GM12878 (cell line): ENCODE measurements around the gene CASP10. TPM values are rescaled to one million over a fixed set of nuclear protein-coding genes. Genes with fewer than 3 reads are reported as not detected.

Experiments
- CBX3 ChIP-seq: fragments of 200-600 bp; sonication (generic); IDR thresholded peaks from 2 replicates; pipeline ENCODE4 v1.6.1; 2016; ENCODE audit warnings: low read depth, borderline replicate concordance
- PRDM15 ChIP-seq: fragments of 450-650 bp; formaldehyde crosslinking; IDR thresholded peaks from 2 replicates; pipeline ENCODE4 v1.4.0; 2020; ENCODE audit warnings: mild to moderate bottlenecking, moderate library complexity
- RBBP5 ChIP-seq: fragments of 200-600 bp; sonication (generic); conservative IDR thresholded peaks from 2 replicates; pipeline ENCODE4 v1.6.1; 2016
- polyA plus RNA-seq, 11 experiments: library from polyadenylated mRNA; depleted of rRNA in 4 of 11; unstranded in 6 of 11; stranded (reverse) in 5 of 11; fragments of >200 nt; fragmentation: Nextera tagmentation in 4 of 11; fragmentation: Illumina TruSeq in 1 of 11; extraction: Ambion mirVana in 4 of 11; extraction: Trizol in 1 of 11; gene quantifications; 1 replicate in 1 of 11; 2 replicates in 10 of 11; pipeline versions ENCODE4 v1.2.1 to v1.2.3, GENCODE V29; 2011 to 2016; ENCODE audit warnings: inconsistent platforms in 2 of 11, missing spikeins in 2 of 11, low read depth in 1 of 11
- total RNA-seq, 4 experiments: library from RNA; depleted of rRNA in 3 of 4; stranded (reverse); fragments of >200 nt in 3 of 4; fragmentation: Illumina TruSeq in 1 of 4; extraction: Trizol in 1 of 4; gene quantifications; 2 replicates each; pipeline versions ENCODE4 v1.2.1 to v1.2.3, GENCODE V29; 2013 to 2021
- TF ChIP-seq, protein P1 (sequence below): IDR thresholded peaks from 2 replicates; pipeline ENCODE4 v1.6.1; 2012; ENCODE audit warnings: low read length, inconsistent platforms

The CASP10 gene
- total and polyA plus RNA-seq, 10 of the 15 experiments (the other 5 are each of a cell fraction or from before 2014, with no cell fraction given) = 7.2 to 14.1 (median 10.8) TPM

DNA sequence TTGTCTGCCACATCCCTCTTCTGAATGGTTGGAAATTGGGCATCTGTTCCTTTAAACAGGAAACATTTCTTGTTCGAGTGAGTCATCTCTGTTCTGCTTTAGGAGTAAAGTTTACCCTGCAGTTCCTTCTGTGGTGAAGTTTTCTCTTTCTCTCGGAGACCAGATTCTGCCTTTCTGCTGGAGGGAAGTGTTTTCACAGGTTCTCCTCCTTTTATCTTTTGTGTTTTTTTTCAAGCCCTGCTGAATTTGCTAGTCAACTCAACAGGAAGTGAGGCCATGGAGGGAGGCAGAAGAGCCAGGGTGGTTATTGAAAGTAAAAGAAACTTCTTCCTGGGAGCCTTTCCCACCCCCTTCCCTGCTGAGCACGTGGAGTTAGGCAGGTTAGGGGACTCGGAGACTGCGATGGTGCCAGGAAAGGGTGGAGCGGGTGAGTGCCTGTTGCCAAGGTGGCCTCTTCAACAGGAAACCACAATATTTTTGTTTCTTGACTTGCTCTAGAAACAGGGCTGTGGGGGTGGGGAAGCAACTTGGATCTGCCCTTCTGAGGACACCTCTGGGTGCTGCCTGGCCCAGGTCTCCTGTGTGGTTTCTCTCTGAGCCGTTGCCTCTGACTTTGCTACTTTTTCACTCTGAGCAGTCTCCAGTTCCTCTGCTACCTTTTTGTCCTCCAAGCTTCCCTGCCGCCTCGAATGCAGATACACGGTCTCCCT, 75.2 kb downstream of the CASP10 start (continued):
- TF ChIP-seq, protein P1, sequence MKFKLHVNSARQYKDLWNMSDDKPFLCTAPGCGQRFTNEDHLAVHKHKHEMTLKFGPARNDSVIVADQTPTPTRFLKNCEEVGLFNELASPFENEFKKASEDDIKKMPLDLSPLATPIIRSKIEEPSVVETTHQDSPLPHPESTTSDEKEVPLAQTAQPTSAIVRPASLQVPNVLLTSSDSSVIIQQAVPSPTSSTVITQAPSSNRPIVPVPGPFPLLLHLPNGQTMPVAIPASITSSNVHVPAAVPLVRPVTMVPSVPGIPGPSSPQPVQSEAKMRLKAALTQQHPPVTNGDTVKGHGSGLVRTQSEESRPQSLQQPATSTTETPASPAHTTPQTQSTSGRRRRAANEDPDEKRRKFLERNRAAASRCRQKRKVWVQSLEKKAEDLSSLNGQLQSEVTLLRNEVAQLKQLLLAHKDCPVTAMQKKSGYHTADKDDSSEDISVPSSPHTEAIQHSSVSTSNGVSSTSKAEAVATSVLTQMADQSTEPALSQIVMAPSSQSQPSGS = peak; percentile 88
- TF ChIP-seq RBBP5 (peak; percentile 92; the same call in 1 of the 2 replicates), CBX3 (no peak), PRDM15 (CRISPR knock-in tag) (no peak)
